Type B pancreatic cell (in vitro differentiated cells): ENCODE measurements around the gene ZNF148. TPM values are rescaled to one million over a fixed set of nuclear protein-coding genes. Genes with fewer than 3 reads are reported as not detected.

ENCODE experiments used
- DNase-seq: peaks from one replicate; pipeline ENCODE4 v3.0.0; 2021; ENCODE audit warnings: mixed read lengths; ENCODE audit not compliant: unreplicated experiment; ENCODE audit errors: extremely low spot score
- H3K27ac Mint-ChIP-seq: 2 replicates; pipeline ENCODE4 v1.8.0; 2021; ENCODE audit warnings: mild to moderate bottlenecking, mixed read lengths
- H3K27me3 Mint-ChIP-seq: 2 replicates; pipeline ENCODE4 v1.8.0; 2021; ENCODE audit warnings: mixed read lengths
- H3K36me3 Mint-ChIP-seq: 2 replicates; pipeline ENCODE4 v1.8.0; 2021; ENCODE audit warnings: mixed read lengths
- H3K4me1 Mint-ChIP-seq: one replicate; pipeline ENCODE4 v1.8.0; 2021; ENCODE audit warnings: mixed read lengths; ENCODE audit not compliant: unreplicated experiment
- H3K4me3 Mint-ChIP-seq: 2 replicates; pipeline ENCODE4 v1.8.0; 2021; ENCODE audit warnings: mild to moderate bottlenecking, mixed read lengths
- H3K9me3 Mint-ChIP-seq: 2 replicates; pipeline ENCODE4 v1.8.0; 2021; ENCODE audit warnings: mixed read lengths
- CTCF ChIP-seq: fragments of 200-600 bp; sonication (generic); conservative IDR thresholded peaks from 2 replicates; pipeline ENCODE4 v1.5.0; 2021; ENCODE audit warnings: antibody characterized with exemption, mild to moderate bottlenecking
- total RNA-seq: library from RNA; stranded (reverse); gene quantifications from 2 replicates; pipeline ENCODE4 v1.2.1, GENCODE V29; 2021; ENCODE audit warnings: low replicate concordance

ZNF148 gene
- total RNA-seq, 1 donor from 2014 or later, result 46.4 TPM

DNA sequence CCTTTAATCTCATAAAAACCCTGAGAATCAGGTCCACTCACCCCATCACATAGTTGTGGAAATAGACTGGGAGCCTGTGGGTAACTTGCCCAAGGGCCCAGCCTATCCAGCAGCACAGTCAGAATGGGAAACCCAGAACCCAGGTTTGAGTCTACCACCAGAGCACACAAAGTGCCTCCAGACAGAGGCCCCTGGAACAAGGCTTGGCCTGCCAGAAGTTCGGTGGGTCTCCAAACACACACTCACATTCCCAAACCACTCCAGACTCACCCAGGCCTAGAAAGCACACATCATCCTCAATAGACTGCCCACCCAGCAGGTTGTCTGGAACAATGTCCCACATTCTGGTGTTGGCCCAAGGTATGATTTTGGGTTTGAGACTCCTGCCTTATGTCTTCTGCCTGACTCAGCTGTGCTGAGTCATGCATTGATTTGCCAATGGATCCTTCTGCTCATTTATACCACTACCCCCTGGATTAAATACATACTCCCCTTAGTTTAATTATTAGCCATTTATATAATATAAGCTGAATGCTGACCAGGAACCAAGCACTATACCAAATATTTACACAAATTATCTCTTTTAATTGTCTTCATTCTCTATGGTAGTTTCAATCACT, 167.1 kb downstream of the ZNF148 start:
- Mint-ChIP-seq H3K27me3 (peaks cover 11% of the 10 kb centered on the region), H3K27ac (peak overlapping the region; percentile 48), H3K4me1 (peaks cover 9% of the 10 kb centered on the region), H3K36me3 (no peaks in the 10 kb centered on the region), H3K9me3 (no peaks in the 10 kb centered on the region), H3K4me3 (no peak overlapping the region)
- peak; percentile 15 for DNase-seq
- no peak for TF ChIP-seq CTCF

GRCh38 chr3:125207507-125207906, 167.6 kb downstream of the ZNF148 start:
- Mint-ChIP-seq H3K4me1 (peaks cover 9% of the 10 kb centered on the region), H3K4me3 (no peak overlapping the region), H3K27me3 (peaks cover 10% of the 10 kb centered on the region), H3K9me3 (peaks cover under 1% of the 10 kb centered on the region), H3K27ac (peak overlapping the region; percentile 48), H3K36me3 (peaks cover under 1% of the 10 kb centered on the region)
- no peak for TF ChIP-seq CTCF
- no peak for DNase-seq

DNA sequence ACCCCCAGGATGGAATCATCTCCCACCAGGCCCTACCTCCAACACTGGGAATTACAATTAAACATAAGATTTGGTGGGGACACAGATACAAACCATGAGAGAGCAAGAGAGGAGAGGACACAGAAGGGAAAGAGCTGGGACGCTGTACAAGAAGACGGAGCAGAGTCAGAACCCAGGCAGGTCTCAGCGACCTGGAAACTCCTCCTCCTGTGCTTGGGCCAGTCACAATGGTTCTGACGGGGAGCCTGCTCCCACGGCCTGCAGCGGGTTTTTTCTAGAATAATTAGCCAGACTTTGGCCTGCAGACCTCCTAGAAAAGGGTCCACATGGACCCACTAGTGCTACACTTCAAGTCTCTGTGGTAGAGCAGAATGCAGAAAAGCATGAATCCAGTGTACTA, 168.2 kb downstream of the ZNF148 start:
- H3K4me3 Mint-ChIP-seq, result no peak overlapping the region
- H3K9me3 Mint-ChIP-seq, result peaks cover 5% of the 10 kb centered on the region
- TF ChIP-seq CTCF, result no peak
- peaks cover 5% of the 10 kb centered on the region for H3K36me3 Mint-ChIP-seq
- H3K27ac Mint-ChIP-seq, result no peak overlapping the region
- DNase-seq, result peak; percentile 11
- peaks cover 10% of the 10 kb centered on the region for H3K27me3 Mint-ChIP-seq
- H3K4me1 Mint-ChIP-seq, result peaks cover 9% of the 10 kb centered on the region

DNA sequence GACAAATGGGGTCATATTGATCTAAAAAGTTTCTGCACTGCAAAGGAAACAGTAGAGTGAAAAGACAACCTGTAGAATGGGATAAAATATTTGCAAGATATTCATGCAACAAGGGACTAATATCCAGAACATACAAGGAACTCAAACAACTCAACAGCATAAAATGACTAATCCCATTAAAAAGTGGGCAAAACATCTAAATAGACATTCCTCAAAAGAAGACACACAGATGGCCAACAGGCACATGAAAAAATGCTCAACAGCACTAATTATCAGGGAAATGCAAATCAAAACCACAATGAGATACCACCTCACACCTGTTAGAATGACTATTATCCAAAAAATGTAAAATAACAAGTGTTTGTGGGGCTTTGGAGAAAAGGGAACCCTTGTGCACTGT, 171.4 kb downstream of the ZNF148 start:
- peaks cover 5% of the 10 kb centered on the region for H3K9me3 Mint-ChIP-seq
- no peaks in the 10 kb centered on the region for H3K27me3 Mint-ChIP-seq
- no peak for TF ChIP-seq CTCF
- H3K27ac Mint-ChIP-seq, result no peak overlapping the region
- peaks cover 5% of the 10 kb centered on the region for H3K4me1 Mint-ChIP-seq
- no peak overlapping the region for H3K4me3 Mint-ChIP-seq
- no peak for DNase-seq
- H3K36me3 Mint-ChIP-seq, result peaks cover 5% of the 10 kb centered on the region

GRCh38 chr3:125202197-125202596, 172.9 kb downstream of the ZNF148 start:
- Mint-ChIP-seq H3K27me3 (no peaks in the 10 kb centered on the region), H3K4me1 (no peaks in the 10 kb centered on the region), H3K27ac (no peak overlapping the region), H3K36me3 (peaks cover 5% of the 10 kb centered on the region), H3K9me3 (peaks cover 5% of the 10 kb centered on the region), H3K4me3 (no peak overlapping the region)
- TF ChIP-seq CTCF, result peak; percentile 49
- no peak for DNase-seq
